Lower leg skin (tissue), 4 donors: Measurements from ENCODE around the gene NBPF1. TPM values are rescaled to one million over a fixed set of nuclear protein-coding genes. Genes with fewer than 3 reads are reported as not detected.
A peak's percentile ranks its signal among the peaks of the same experiment; 100 is the strongest.
"Not testable (repeated sequence)": the region's sequence is repeated elsewhere in the genome, so short reads cannot be mapped to it uniquely, and the experiment has no call there.

Source experiments
- DNase-seq, 2 donors: peaks; one replicate each; pipeline ENCODE4 v3.0.0-alpha.2; 2019; ENCODE audit warnings: low spot score in 2 of 2
- H3K4me3 ChIP-seq: fragments of 200-600 bp; sonication (generic); 2 replicates; pipeline ENCODE4 v1.5.1; 2017; ENCODE audit warnings: mild to moderate bottlenecking, low read depth; ENCODE audit not compliant: poor library complexity, severe bottlenecking
- WGBS, 2 donors: methylation state at CpG; one replicate each; pipeline ENCODE4 v1.1.5; 2018; 5-methylcytosine and 5-hydroxymethylcytosine counted together
- intact Hi-C: fragments of 100-400 bp; cut with DNase I; formaldehyde crosslinking; loops from one replicate; pipeline ENCODE4 v1.15.0; 2023; ENCODE audit warnings: low total_unique reads
- total RNA-seq, 4 donors: library from RNA; depleted of rRNA; stranded (reverse); fragments of >200 nt; gene quantifications; one replicate each; pipeline ENCODE4 v1.1.0, GENCODE V29; 2016

Gene NBPF1
- total RNA-seq, 4 donors from 2014 or later, result 8.2 to 19.8 (median 14.7) TPM

- DNase-seq, H3K4me3 ChIP-seq, intact Hi-C loops: not testable (repeated sequence)
- WGBS, 2 donors, result 68 to 84% methylated on average over 5 of the region's 5 CpGs
These were observed 96.5 kb downstream of the NBPF1 start for GRCh38 chr1:16516694-16517410.

- WGBS, 2 donors, result 2% methylated on average over 25 to 29 of the region's 40 CpGs
- peak; percentile 82 to 98 for DNase-seq
- intact Hi-C loops, H3K4me3 ChIP-seq: not testable (repeated sequence)
These were observed 99.0 kb downstream of the NBPF1 start, which contains the start of gene RNU1-1 for GRCh38 chr1:16514107-16515055. Gene RNU1-1, minus strand, starts transcription at chr1:16514285.

GRCh38 chr1:16513412-16514106 is 99.8 kb downstream of the NBPF1 start:
- DNase-seq, intact Hi-C loops, H3K4me3 ChIP-seq: not testable (repeated sequence)
- 2 to 4% methylated on average over 11 to 24 of the region's 26 CpGs for WGBS, 2 donors

GRCh38 chr1:16512624-16513411 is 100.5 kb downstream of the NBPF1 start:
- H3K4me3 ChIP-seq, intact Hi-C loops: not testable (repeated sequence)
- 71 to 73% methylated on average over 13 to 14 of the region's 15 CpGs for WGBS, 2 donors

More at GRCh38 chr1:16512624-16513411, 100.5 kb downstream of the NBPF1 start:
- DNase-seq, result peak in 1 of 2 donors; percentile 94

Other genes starting within 250 kb of the NBPF1 start
- 10 to 100 TPM; 37.8 to 54.0 (median 48.5) TPM for gene SZRD1, start 246.3 kb downstream of the NBPF1 start, total RNA-seq
- gene SPATA21, start 176.1 kb downstream of the NBPF1 start, total RNA-seq, result not detected
- 100 to 1,000 TPM in 1 of 4 donors, 10 to 100 TPM in 3; 74.7 to 108 (median 87.5) TPM for gene NECAP2, start 172.8 kb downstream of the NBPF1 start, total RNA-seq
- under 1 TPM in 3 of 4 donors, not detected in 1; under 0.01 TPM for gene RNU1-1, start 99.3 kb downstream of the NBPF1 start, total RNA-seq
- under 1 TPM in 3 of 4 donors, not detected in 1; under 0.01 TPM for gene RNU1-3, start 53.4 kb upstream of the NBPF1 start, total RNA-seq
- under 1 TPM in 3 of 4 donors, not detected in 1; under 0.01 TPM for gene RNU1-4, start 127.0 kb upstream of the NBPF1 start, total RNA-seq